GM21619 (cell line): ENCODE results near the gene KRTAP2-1.
"Not testable (repeated sequence)": the region's sequence is repeated elsewhere in the genome, so short reads cannot be mapped to it uniquely, and the experiment has no call there.

ENCODE experiments used
- ATAC-seq: cut with Tn5 transposase; IDR thresholded peaks from one replicate; pipeline ENCODE4 v1.9.1; 2021; ENCODE audit not compliant: unreplicated experiment

The KRTAP2-1 gene

DNA sequence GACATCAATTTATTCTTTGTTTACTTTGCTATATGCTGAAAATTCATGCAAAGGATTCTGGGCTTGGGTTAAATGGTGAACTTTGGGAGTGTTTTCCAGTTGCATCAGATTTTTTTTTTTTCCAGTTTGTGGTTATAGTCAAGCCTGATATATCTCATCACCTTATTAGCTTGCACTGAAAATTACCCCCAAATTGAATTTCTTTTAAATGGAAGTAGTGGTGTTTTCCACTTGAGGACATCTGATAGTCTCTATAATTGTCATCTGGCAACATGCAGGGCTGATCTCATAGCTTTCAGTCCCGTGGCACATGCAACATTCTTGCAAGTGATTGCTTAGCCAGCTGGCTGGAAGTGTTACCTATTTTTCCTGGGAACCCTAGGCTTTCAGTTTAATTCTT, 33.5 kb downstream of the KRTAP2-1 start:
- ATAC-seq: no peak

DNA sequence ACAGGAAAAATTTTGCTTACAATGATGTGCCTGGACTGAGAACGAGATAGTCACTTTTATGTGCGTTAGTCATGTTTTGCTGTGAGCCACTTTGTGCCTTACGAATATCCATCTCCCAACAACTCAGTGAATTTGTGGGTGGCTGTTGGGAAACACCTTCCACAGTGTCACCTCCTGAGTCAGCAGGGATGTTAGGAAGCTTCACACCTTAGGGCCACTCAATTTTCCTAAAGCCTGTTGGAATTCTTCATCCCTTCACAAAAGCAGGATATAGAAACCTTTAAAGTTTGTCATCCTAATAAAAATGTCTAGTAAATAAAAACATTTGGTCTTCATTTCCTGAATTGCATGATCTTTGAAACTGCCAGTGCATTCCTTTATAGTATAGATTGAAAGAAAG, 33.9 kb downstream of the KRTAP2-1 start:
- no peak for ATAC-seq

DNA sequence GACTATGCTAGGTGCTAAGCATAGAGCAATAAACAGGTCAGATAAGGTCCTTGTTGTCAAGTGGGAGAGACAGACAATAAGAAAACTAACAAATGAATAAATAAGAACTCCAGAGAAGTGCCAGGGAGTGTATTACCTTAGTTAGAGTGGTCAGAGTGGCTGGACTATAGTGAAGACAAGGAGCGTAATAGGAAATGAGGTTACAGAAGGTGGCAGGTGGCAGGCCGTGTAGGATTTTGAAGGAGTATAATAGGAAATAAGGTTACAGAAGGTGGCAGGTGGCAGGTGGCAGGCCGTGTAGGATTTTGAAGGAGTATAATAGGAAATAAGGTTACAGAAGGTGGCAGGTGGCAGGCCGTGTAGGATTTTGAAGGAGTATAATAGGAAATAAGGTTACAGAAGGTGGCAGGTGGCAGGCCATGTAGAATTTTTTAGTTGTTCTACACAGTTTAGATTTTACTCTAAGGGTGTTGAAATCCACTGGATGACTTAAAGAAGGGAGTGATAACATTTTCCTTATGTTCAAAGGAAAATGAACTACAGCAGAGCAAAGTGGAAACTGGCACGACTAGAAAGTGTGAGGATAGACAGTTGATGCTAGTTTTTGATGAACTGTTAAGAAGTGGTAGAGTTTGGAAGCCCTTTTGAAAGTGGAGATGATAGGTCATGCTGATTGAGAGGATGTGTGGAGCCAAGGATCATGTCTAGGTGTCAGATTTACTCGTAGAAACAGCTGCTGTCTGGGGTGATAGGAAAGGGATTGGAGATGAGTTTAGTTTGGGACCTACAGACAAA, 34.6 kb downstream of the KRTAP2-1 start:
- no peak for ATAC-seq

DNA sequence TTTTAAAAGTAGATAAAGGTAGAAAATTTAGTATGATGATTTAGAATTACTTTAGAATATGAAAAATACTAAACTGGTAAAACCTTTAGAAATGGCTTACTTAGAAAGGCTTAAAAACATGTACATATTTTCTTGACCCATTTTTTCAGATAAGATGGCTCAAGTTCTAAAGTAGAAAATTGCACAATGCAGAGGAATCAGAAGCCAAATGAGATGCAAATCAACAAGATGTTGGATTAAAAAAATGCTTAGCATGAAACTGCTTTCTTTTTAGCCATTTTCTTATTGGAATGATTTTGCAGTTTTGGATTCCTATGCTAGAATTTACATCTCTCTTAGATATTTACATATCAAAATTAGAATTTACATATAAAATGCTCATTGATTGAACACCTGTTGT, 36.7 kb downstream of the KRTAP2-1 start:
- ATAC-seq: no peak

DNA sequence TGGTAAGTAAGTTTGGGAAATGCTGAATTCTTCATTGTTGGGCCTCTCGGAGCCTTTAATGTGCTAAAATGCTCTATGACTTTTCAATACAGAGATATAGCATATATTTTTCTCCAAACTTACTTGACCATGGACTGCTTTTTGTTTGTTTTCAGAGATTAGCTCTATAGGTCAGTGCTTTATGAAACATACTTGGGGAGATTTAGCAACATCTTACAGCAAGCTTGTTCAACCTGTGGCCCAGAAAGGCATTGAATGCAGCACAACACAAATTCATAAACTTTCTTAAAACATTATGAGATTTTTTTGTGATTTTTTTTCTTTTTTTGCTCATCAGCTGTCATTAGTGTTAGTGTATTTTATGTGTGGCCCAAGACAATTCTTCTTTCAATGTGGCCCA, 37.2 kb downstream of the KRTAP2-1 start:
- ATAC-seq: no peak

DNA sequence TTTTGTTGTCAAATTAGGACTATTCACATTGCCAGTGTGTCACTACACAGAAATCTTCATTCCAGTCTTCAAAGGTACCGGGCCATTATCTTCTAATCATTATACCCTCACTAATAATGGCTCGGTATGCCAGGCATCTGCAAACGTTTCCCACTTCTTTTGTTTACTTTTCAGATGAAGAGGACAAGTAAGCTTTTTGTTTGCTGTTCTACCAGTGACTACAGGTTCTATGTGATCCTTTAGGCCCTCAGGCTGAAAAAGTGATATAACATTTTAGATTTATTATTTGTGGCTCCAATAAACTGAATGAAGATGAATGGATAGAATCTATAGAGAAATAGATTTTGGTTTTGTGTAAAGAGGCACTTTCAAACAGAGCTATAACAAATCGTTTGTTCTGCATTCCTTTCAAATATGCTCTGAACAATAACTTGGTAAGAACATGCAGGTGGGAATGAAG, 37.8 kb downstream of the KRTAP2-1 start:
- ATAC-seq: no peak

DNA sequence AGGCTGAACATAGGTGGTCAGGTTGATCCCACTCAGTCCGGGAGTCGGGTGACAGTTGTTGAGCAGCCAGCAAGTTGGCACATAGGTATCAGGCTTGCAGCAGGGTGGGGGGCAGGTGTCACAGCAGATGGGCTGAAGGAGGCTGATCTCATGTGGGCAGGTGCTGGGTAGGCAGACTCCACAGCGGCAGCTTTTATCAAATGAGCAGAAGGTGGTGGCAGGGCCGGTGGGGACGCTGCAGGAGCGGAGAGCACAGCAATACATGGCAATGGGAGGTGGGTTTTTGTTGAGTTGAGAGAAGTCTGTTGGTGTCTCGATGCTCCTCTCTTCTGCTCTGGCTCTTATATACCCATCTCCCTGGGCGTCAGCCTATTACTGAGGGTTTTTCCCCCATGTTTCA, 38.3 kb downstream of the KRTAP2-1 start, which contains the start of gene KRTAP3-1:
Gene KRTAP3-1 (minus strand): TSS at position 318 of the 400 bp plus-strand sequence. CDS start 54 bp downstream, at position 264.
- no peak for ATAC-seq

DNA sequence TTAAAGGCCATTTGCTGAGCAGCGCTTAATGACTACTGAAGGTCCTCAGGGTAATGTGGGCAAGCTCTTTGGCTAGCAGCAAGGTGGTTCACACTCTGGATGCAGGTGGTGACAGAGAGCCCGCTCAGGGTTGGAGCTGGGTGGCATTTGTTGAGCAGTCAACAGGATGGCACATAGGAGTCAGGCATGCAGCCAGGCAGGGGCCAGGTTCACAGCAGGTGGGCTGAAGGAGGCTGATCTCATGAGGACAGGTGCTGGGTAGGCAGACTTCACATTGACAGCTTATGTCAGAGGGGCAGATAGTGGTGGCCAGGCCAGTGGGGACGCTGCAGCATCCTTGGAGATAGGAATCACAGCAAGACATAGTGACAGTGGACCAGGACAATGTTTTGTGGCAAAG, 42.7 kb downstream of the KRTAP2-1 start:
- ATAC-seq: no peak

DNA sequence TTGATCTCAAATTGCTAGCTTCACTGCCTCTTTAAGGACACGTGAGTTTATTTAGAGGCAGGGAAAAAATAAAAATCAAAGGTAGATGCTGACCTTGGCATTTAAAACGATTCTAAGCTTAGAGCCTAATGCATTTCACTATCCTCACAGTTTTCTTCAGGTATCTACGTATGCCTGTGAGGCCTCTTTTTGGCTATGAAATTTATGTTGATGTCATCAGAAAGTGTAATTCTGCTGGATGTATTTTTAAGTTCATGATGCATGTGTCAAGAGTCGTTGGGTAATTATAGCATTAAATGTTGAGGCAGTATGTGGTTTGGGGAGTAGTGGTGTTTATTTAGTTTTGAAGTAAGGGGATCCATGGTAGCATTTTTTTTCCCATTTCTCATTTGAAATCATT, 43.2 kb downstream of the KRTAP2-1 start:
- no peak for ATAC-seq

DNA sequence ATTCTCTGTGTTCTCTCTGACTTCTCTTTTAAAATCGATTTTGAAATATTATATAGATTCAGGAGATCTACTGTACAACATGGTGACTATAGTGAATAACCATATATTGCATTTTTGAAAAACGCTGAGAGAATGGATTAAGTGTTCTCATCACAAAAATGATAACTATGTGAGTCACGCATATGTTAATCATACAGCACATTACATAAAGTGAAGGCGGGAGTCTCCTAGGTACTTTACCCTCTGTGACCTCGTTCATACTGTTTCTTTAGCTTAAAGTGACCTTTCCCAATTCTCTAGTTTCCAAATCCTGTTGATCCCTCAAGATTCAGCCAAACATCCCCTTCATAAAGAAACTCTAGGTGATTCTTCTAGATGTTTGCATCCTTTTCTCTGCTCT, 44.3 kb downstream of the KRTAP2-1 start:
- ATAC-seq: no peak

DNA sequence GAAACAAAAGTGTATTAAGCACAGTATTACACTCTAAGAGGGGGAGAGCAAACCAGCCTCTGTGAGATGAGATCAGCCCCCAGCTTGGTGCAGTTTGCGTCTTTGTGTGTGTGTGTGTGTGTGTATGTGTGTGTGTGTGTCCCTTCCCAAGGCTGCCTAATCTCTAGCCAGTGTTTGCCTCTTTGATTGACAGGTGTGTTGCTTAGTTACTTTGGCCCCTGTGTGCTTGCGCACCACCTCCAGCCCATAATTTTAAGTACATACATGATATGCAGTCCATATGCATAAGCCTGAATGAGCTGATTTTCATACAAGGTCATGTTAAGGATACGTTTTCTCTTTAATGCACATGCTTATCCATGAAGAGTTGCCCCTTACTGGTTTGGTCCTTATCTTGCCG, 45.3 kb downstream of the KRTAP2-1 start:
- ATAC-seq: no peak

DNA sequence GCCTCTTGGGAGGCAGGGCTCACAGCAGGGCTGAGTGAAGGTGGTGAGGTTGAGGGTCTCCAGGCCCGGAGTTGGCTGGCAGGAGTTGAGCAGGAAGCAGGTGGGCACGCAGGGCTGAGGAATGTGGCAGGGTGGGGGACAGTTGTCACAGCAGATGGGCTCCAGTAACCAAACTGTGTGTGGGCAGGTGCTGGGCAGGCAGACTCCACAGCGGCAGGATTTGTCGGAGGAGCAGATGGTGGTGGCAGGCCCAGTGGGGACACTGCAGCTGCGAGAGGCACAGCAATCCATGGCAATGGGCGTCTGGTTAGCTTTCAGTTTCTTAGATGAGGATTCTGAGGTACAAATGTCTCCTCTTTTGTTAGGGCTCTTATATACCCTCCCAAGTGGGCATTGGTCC, 47.6 kb downstream of the KRTAP2-1 start, which contains the start of gene KRTAP3-2:
Gene KRTAP3-2 (minus strand): TSS at position 344 of the 400 bp plus-strand sequence. CDS start 53 bp downstream, at position 291.
- not testable (repeated sequence) for ATAC-seq

DNA sequence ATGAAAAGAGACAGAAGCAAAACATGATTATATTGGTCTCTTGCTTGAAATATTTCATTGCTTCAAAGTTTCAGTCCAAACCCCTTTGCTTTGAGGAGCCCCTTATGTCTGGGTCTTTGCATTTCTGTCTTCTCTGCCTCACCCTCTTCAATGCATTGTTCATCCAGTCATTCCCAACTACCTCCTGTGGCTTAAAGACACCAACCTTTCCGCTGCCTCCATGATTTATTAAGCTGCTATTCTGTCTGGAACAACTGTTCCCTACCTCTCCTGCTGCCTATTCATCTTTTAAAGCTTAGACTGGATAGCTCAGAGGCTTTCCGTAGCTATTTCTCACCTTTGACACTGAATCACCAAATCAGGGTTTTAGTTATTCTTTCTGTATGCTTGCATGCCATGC, 49.8 kb downstream of the KRTAP2-1 start:
- no peak for ATAC-seq

DNA sequence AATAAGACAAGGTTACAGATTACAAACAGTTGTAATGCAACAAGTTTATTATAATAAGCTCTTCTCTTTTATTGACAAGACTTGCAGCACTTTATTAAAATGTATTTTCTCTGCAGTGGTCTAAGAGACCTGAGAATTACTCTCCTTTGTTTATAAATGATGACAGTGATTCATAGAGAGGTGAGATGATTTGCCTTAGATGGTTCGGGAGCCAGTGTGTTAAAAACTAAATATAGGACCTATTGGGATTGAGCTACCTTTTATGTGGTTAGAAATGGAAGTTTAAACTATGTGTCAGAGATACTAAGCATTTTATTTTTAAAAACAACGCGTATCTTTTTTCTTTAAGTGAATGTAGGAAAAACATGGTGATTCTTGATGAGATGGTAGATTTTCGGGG, 50.3 kb downstream of the KRTAP2-1 start:
- ATAC-seq: no peak
